ENCODE measurements around the gene C21orf58.

Gene C21orf58

GRCh38 chr21:46349134-46349760 is 25.6 kb upstream of the C21orf58 start:
- no peak for TF ChIP-seq CTCF (IDR thresholded peaks at IDR 0.05)
- no peaks in the 10 kb centered on the region for H3K4me1 ChIP-seq (ENCODE audit: control insufficient read depth in 1 of 2, insufficient read depth in 1 of 2, low read depth in 1 of 2, low read length in 1 of 2)
- H3K9me3 ChIP-seq = no peaks in the 10 kb centered on the region
- no peaks in the 10 kb centered on the region for H3K27me3 ChIP-seq
- H3K4me3 ChIP-seq (ENCODE audit: low read depth in 1 of 2, low read length in 1 of 2) = no peak overlapping the region
- peaks cover 88% of the 10 kb centered on the region for H3K36me3 ChIP-seq
- no peak overlapping the region for H3K27ac ChIP-seq

- Histone ChIP-seq H3K4me3 (ENCODE audit: low read depth in 1 of 2, low read length in 1 of 2) (no peak overlapping the region), H3K36me3 (peaks cover 75% of the 10 kb centered on the region), H3K4me1 (ENCODE audit: control insufficient read depth in 1 of 2, insufficient read depth in 1 of 2, low read depth in 1 of 2, low read length in 1 of 2) (no peaks in the 10 kb centered on the region), H3K27ac (no peak overlapping the region), H3K9me3 (no peaks in the 10 kb centered on the region), H3K27me3 (no peaks in the 10 kb centered on the region)
- TF ChIP-seq CTCF (IDR thresholded peaks at IDR 0.05) = no peak
Observed at GRCh38 chr21:46347791-46348381, 24.2 kb upstream of the C21orf58 start.

GRCh38 chr21:46347203-46347550 is 23.5 kb upstream of the C21orf58 start:
- H3K36me3 ChIP-seq = peaks cover 68% of the 10 kb centered on the region
- no peak overlapping the region for H3K4me3 ChIP-seq (ENCODE audit: low read depth in 1 of 2, low read length in 1 of 2)
- H3K27ac ChIP-seq = no peak overlapping the region
- H3K9me3 ChIP-seq = no peaks in the 10 kb centered on the region
- H3K27me3 ChIP-seq = no peaks in the 10 kb centered on the region
- H3K4me1 ChIP-seq (ENCODE audit: control insufficient read depth in 1 of 2, insufficient read depth in 1 of 2, low read depth in 1 of 2, low read length in 1 of 2) = no peaks in the 10 kb centered on the region
- no peak for TF ChIP-seq CTCF (IDR thresholded peaks at IDR 0.05)

GRCh38 chr21:46346296-46347202 is 22.9 kb upstream of the C21orf58 start:
- no peak for TF ChIP-seq CTCF (IDR thresholded peaks at IDR 0.05)
- no peaks in the 10 kb centered on the region for H3K27me3 ChIP-seq
- no peak overlapping the region for H3K4me3 ChIP-seq (ENCODE audit: low read depth in 1 of 2, low read length in 1 of 2)
- H3K36me3 ChIP-seq = peaks cover 61% of the 10 kb centered on the region
- H3K27ac ChIP-seq = no peak overlapping the region
- no peaks in the 10 kb centered on the region for H3K4me1 ChIP-seq (ENCODE audit: control insufficient read depth in 1 of 2, insufficient read depth in 1 of 2, low read depth in 1 of 2, low read length in 1 of 2)
- H3K9me3 ChIP-seq = no peaks in the 10 kb centered on the region

DNA sequence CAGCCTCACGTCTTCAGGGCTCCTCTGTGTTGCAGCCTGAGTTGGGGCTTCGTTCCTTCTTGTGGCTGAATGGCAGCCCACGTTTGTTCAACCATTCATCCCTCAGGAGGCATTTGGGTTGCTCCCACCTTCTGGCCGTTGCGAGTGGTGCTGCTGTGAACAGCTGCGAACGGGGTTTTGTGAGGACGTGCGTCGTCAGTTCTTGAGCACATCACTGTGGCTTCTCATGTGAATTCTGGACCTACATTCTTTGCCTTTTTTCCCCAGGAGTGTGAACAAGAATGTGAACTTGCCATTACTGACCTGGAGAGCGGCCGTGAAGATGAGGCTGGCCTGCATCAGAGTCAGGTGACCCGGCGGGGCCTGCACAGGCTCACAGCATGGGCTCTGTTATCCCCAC is 22.2 kb upstream of the C21orf58 start:
- TF ChIP-seq CTCF (IDR thresholded peaks at IDR 0.05) = no peak
- Histone ChIP-seq H3K27me3 (no peaks in the 10 kb centered on the region), H3K27ac (no peak overlapping the region), H3K36me3 (peaks cover 55% of the 10 kb centered on the region), H3K4me1 (ENCODE audit: control insufficient read depth in 1 of 2, insufficient read depth in 1 of 2, low read depth in 1 of 2, low read length in 1 of 2) (no peaks in the 10 kb centered on the region), H3K4me3 (ENCODE audit: low read depth in 1 of 2, low read length in 1 of 2) (no peak overlapping the region), H3K9me3 (no peaks in the 10 kb centered on the region)
